Subcutaneous abdominal adipose tissue (tissue), 5 donors: Measurements from ENCODE around the gene PDGFA.

ENCODE experiments used
- H3K27ac ChIP-seq: one replicate; pipeline ENCODE4 v1.7.0; 2013; ENCODE audit warnings: low read depth, mild to moderate bottlenecking, inconsistent platforms, low read length, moderate library complexity
- H3K27me3 ChIP-seq, 5 donors: one replicate each; pipeline ENCODE4 v1.7.0; 2013; ENCODE audit warnings: low read length in 5 of 5, inconsistent platforms in 1 of 5; ENCODE audit not compliant: control insufficient read depth in 5 of 5, insufficient read depth in 4 of 5
- H3K36me3 ChIP-seq, 5 donors: one replicate each; pipeline ENCODE4 v1.7.0; 2013; ENCODE audit warnings: low read length in 5 of 5; ENCODE audit not compliant: control insufficient read depth in 5 of 5, insufficient read depth in 5 of 5
- H3K4me1 ChIP-seq, 5 donors: one replicate each; pipeline ENCODE4 v1.7.0; 2013; ENCODE audit warnings: low read length in 5 of 5, mild to moderate bottlenecking in 3 of 5, moderate library complexity in 1 of 5; ENCODE audit not compliant: control insufficient read depth in 5 of 5, insufficient read depth in 5 of 5
- H3K4me3 ChIP-seq, 5 donors: one replicate each; pipeline ENCODE4 v1.7.0; 2013; ENCODE audit warnings: low read length in 5 of 5, low read depth in 1 of 5
- H3K9ac ChIP-seq, 5 donors: one replicate each; pipeline ENCODE4 v1.7.0; 2013; ENCODE audit warnings: low read length in 5 of 5, mild to moderate bottlenecking in 4 of 5, moderate library complexity in 3 of 5
- H3K9me3 ChIP-seq, 5 donors: one replicate each; pipeline ENCODE4 v1.7.0; 2013; ENCODE audit warnings: low read length in 5 of 5; ENCODE audit not compliant: control insufficient read depth in 5 of 5
- donor health status: healthy.
- donor health status: healthy.
- donor health status: healthy.
- donor health status: healthy.
- donor health status: healthy.

Gene PDGFA

DNA sequence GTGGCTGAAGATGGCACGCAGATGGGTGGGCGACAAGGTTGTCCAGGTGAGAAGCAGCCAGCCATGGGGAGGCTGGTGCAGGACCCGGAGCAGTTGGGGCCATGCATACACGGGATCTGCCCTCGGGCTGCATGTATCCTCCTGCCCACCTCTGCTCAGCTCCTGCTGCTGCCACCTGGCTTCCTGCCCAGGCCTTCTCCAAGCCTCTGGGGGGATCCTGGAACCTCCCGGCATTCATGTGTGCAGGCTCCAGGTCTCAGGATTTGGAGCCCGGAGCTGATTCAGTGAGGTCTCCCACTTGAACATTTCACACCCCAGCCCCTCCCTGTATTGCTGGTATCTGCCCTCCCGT lies 27.0 kb downstream of the PDGFA start:
- H3K4me1 ChIP-seq, result no peaks in the 10 kb centered on the region
- no peak overlapping the region for H3K9ac ChIP-seq
- H3K4me3 ChIP-seq, result no peak overlapping the region
- H3K27ac ChIP-seq, result no peak overlapping the region
- peaks cover 0 to 7% (median 0%) of the 10 kb centered on the region in 5 donors for H3K27me3 ChIP-seq
- peaks cover 0 to 3% (median 0%) of the 10 kb centered on the region in 5 donors for H3K36me3 ChIP-seq
- H3K9me3 ChIP-seq, result no peaks in the 10 kb centered on the region

DNA sequence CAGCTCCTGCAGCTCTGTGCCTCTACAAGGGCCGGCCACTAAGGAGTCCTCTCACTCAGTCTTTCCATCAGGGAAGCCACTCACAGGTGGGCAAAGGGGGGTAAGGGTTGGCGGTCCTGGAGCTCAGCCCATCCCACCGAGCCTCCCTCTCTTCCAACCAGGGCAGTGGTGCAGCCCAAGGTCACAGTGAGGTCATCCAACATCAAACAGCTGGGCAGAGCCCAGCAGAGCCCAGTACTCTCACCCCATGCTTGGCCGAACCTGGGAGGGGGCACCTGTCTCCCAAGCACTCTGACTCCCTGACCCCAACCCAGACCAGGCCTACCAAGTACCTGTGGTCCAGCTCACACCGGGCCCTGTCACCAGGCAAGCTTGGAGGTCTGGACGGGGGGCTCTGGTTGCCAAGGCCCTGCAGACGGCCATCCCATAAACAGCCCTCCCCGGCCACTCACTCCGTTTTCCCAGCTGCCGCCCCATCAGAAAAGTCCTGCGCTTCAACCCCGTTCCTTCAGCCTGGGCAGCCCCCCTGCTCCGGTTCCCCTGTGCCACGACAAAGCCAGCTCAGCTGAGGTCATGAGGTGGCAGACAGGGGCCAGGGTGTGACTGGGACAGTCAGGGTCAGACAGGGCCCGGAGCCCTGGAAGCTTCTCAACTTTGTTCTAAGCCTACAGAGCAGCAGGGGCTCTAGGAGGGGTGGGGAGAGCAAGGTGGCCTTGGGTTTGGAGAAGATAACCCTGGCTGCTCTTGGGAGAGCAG lies 27.5 kb downstream of the PDGFA start:
- no peaks in the 10 kb centered on the region for H3K4me1 ChIP-seq
- H3K9me3 ChIP-seq, result no peaks in the 10 kb centered on the region
- peaks cover 0 to 7% (median 0%) of the 10 kb centered on the region in 5 donors for H3K27me3 ChIP-seq
- no peaks in the 10 kb centered on the region for H3K36me3 ChIP-seq
- no peak overlapping the region for H3K27ac ChIP-seq
- H3K4me3 ChIP-seq, result no peak overlapping the region
- no peak overlapping the region for H3K9ac ChIP-seq

DNA sequence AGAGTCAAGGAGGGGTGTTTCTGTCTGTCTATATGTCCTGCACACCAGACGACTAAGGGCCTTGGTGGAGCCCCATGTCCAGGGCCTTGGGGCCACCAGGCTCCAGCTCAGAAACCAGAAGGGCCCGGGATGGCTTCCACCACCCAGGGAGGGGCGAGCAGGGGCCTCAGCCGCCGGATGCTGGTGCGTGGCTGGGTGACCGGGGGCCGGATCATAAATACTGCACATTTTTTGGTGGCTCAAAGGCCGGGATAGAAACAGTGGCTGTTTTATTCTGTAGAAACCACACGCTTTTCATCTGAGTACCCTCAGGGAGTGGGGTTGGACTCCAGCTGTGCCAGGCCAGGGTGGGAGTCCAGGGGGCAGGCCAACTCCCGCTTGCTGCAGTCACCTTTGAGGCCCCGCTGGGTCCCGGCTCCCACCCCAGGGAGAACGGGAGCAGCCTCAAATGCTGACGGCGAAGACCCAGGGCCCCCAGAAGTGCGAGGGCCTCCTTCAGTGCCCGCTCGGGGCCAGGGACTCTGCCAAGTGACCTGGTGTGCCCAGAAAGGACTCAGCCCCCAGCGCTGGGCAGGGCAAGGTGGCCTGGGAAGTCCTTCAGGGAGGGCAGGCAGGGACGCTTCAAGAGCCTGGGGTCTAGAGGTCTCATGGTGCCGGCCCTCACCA lies 28.2 kb downstream of the PDGFA start:
- no peak overlapping the region for H3K27ac ChIP-seq
- no peaks in the 10 kb centered on the region for H3K36me3 ChIP-seq
- H3K27me3 ChIP-seq, result peaks cover 0 to 7% (median under 1%) of the 10 kb centered on the region in 5 donors
- no peaks in the 10 kb centered on the region for H3K9me3 ChIP-seq
- no peaks in the 10 kb centered on the region for H3K4me1 ChIP-seq
- H3K9ac ChIP-seq, result no peak overlapping the region
- no peak overlapping the region for H3K4me3 ChIP-seq

DNA sequence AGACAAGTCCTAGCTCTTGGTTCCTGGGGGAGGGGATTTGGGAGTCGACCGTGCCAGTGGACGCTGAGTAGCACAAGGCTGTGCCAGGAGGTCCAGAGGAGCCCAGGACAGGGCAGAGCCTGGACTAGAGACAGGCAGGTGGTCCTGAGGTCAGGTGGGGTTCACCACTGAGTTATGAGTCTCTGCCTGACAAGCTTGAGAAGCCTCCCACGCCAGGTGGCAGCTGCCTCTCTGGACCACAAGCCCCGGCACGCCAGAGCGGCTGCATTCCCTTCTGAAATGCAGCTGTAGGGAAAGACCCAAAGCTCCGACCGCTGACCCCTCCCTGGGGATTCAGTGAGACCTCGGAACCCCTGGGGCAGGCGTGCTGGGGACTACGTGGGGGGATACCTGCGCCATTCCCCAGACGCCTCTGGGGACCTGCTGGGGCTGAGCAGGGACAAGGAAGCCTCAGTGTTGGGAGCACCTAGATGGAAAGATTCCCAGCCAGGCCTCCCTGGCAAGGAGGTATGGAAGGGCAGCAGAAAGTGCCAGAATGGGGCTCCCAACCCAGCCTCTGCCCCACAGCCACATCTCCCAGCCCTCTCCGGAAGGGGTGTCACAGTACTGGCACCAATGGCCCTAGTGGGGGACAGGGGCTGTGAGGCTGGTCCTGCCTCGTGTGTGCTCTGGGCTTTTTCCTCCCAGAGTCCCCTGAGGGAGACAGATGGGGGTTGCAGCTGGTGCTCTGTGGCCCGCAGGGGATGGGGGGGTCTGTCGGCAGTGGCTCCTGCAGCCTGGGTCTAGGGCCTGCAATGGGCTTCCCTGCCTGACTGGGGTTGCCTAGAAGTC lies 29.0 kb downstream of the PDGFA start:
- H3K36me3 ChIP-seq, result no peaks in the 10 kb centered on the region
- H3K4me1 ChIP-seq, result no peaks in the 10 kb centered on the region
- H3K4me3 ChIP-seq, result no peak overlapping the region
- H3K9ac ChIP-seq, result no peak overlapping the region
- peaks cover 0 to 7% (median 4%) of the 10 kb centered on the region in 5 donors for H3K27me3 ChIP-seq
- H3K9me3 ChIP-seq, result no peaks in the 10 kb centered on the region
- H3K27ac ChIP-seq, result no peak overlapping the region

DNA sequence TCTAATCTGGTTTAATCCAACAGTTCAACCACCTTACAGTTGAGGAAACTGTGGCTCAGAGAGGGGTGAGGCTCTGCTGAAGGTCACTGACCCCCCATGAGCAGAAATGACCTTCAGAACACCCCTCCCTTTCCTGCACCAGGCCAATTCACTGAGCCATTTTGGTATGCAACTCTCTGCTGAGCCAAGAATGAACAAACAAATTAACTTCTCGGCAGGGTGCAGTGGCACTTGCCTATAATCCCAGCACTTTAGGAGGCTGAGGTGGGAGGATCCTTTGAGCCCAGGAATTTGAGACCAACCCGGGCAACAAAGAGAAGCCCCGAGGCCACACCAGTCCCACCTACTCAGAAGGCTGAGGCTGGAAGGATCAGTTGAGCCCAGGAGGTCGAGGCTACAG lies 29.8 kb downstream of the PDGFA start:
- H3K4me3 ChIP-seq, result no peak overlapping the region

DNA sequence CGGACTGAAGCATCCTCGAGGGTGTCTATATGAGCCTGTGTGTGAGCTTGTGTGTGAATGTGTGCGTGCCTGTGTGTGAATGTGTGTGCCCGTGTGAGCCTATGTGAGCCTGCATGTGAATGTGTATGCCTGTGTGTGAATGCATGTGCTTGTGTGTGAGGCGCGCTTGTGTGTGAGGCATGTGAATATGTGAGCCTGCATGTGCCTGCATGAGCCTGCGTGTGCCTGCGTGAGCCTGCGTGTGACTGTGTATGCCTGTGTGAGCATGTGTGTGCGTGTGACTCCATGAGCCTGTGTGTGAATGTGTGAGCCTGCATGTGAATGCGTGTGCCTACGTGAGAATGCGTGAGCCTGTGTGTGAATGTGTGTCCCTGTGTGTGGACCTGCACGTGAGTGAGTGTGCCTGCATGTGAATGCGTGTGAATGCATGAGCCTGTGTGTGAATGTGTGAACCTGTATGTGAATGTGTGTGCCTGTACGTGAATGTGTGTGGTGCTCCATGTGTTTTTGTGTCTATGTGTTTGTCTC lies 33.4 kb downstream of the PDGFA start:
- Histone ChIP-seq H3K4me3 (no peak overlapping the region), H3K9ac (no peak overlapping the region), H3K27ac (no peak overlapping the region), H3K36me3 (no peaks in the 10 kb centered on the region), H3K27me3 (peaks cover 7 to 26% (median 25%) of the 10 kb centered on the region in 5 donors), H3K4me1 (no peaks in the 10 kb centered on the region), H3K9me3 (peaks cover 0 to 6% (median 0%) of the 10 kb centered on the region in 5 donors)

More for the DNA sequence above, 29.8 kb downstream of the PDGFA start:
- no peaks in the 10 kb centered on the region for H3K4me1 ChIP-seq
- no peak overlapping the region for H3K27ac ChIP-seq
- peaks cover 0 to 14% (median 10%) of the 10 kb centered on the region in 5 donors for H3K27me3 ChIP-seq
- H3K9ac ChIP-seq, result no peak overlapping the region
- no peaks in the 10 kb centered on the region for H3K36me3 ChIP-seq
- no peaks in the 10 kb centered on the region for H3K9me3 ChIP-seq

DNA sequence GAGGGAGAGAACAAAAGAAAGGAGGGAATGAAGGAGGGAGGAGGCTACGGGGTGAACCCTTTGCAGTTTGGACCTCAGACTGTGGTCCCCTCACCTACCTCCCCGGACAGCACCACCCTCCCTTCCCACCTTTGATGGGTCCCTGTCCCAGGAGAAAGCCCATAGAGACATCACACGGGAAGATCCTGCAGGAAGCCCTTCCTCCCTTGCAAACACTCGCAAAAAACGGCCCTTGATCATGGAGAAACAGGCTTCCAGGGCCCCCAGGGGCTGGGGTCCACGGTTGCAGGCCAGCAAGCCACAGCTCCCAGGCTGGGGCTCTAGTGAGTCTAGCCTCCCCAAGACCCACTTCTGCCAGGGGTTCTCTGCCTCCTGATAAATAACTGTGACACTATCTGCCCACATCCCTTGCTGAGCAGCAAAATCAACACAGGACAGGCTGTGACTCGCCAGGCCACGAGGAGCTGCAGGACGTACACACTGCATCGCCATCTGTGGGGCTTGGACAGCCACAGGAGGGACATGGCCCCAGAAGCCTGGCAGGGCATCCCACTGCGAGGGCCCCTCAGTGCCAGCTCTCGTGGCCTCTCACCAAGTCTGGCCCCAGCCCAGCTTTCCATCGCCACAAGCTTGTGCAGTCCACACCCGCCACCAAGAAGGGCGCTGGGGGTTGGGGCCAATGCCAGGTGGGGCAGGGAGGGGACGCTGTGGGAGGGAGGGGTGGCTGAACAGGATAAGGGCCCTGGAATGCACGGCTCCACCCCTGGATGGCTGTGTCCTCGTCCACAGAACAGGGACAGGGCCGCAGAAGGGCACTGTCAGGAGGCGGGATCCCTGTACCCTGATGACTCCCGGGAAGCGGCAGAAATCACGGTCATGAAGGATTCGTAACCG lies 34.2 kb downstream of the PDGFA start:
- H3K27ac ChIP-seq, result no peak overlapping the region
- no peak overlapping the region for H3K9ac ChIP-seq
- H3K9me3 ChIP-seq, result peaks cover 0 to 6% (median 0%) of the 10 kb centered on the region in 5 donors
- H3K4me1 ChIP-seq, result no peaks in the 10 kb centered on the region
- H3K4me3 ChIP-seq, result no peak overlapping the region
- peaks cover 14 to 32% (median 31%) of the 10 kb centered on the region in 5 donors for H3K27me3 ChIP-seq
- no peaks in the 10 kb centered on the region for H3K36me3 ChIP-seq

DNA sequence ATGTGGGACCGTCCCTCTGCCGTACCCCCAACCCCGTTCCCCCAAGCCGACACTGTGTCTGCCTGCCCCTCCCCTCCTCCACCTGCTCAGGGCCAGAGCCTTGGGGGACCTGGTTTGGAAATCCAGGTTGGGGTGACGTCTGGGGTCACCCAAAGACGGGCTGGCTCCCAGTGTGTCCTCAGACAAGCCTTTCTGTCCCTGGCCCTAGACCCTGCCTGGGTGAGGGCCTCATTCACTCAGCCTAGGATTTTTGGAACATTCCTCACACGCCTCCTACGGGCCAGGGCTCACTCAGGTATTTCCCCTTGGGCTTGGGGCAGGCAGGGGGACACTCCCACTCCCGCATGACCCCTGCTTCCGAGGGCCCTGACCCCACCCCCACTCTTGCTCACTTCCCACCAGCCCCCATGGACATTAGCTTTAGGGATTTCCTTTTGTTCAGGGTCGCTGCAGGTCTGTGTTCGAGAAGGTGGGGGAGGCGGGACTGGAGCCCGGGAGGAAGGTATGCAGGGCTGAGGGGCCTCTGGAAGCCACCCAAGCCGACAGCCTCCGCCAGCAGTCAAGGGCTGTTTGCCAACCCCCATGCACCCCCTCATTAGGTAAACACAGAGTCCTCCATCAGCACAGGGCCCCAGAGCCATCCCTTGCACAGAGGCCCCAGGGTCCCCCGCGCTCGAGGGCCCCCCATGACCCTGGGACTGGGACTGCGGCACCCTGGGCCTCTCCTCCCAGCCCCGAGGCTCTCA lies 35.1 kb downstream of the PDGFA start:
- H3K36me3 ChIP-seq, result no peaks in the 10 kb centered on the region
- H3K27me3 ChIP-seq, result peaks cover 23 to 37% (median 35%) of the 10 kb centered on the region in 5 donors
- no peak overlapping the region for H3K9ac ChIP-seq
- H3K9me3 ChIP-seq, result peaks cover 0 to 6% (median 0%) of the 10 kb centered on the region in 5 donors
- H3K27ac ChIP-seq, result no peak overlapping the region
- H3K4me3 ChIP-seq, result no peak overlapping the region
- no peaks in the 10 kb centered on the region for H3K4me1 ChIP-seq
